Neuronal stem cell (in vitro differentiated cells): Measurements from ENCODE around the gene NRCAM.

Experiments used
- DNase-seq: peaks from one replicate; pipeline ENCODE4 v3.0.0-alpha.2; 2013; ENCODE audit warnings: low spot score
- H2AFZ ChIP-seq: one replicate; pipeline ENCODE4 v1.6.1; 2013; ENCODE audit warnings: mild to moderate bottlenecking, low read length, inconsistent platforms
- H2AK5ac ChIP-seq: 2 replicates; pipeline ENCODE4 v1.6.1; 2013; ENCODE audit warnings: low read depth, mild to moderate bottlenecking, inconsistent platforms, low read length, moderate library complexity, mixed read lengths
- H2BK120ac ChIP-seq: 2 replicates; pipeline ENCODE4 v1.6.1; 2013; ENCODE audit warnings: low read depth, mild to moderate bottlenecking, inconsistent platforms, low read length, moderate library complexity, mixed read lengths
- H2BK12ac ChIP-seq: one replicate; pipeline ENCODE4 v1.6.1; 2013; ENCODE audit warnings: low read length, inconsistent platforms
- H2BK15ac ChIP-seq: 2 replicates; pipeline ENCODE4 v1.6.1; 2013; ENCODE audit warnings: mild to moderate bottlenecking, low read length, inconsistent platforms, mixed read lengths
- H2BK5ac ChIP-seq: one replicate; pipeline ENCODE4 v1.6.1; 2013; ENCODE audit warnings: inconsistent platforms, mild to moderate bottlenecking, low read length, moderate library complexity
- H3K14ac ChIP-seq: one replicate; pipeline ENCODE4 v1.6.1; 2013; ENCODE audit warnings: low read length, inconsistent platforms
- H3K18ac ChIP-seq: 2 replicates; pipeline ENCODE4 v1.6.1; 2013; ENCODE audit warnings: low read length, inconsistent platforms
- H3K23ac ChIP-seq: 2 replicates; pipeline ENCODE4 v1.6.1; 2013; ENCODE audit warnings: low read depth, mild to moderate bottlenecking, mixed read lengths, low read length, inconsistent platforms; ENCODE audit not compliant: poor library complexity
- H3K27ac ChIP-seq: replicated peaks from 3 replicates; pipeline ENCODE4 v1.5.1; 2013; ENCODE audit warnings: low read length, inconsistent platforms
- H3K27me3 ChIP-seq, 3 experiments: 2 replicates each; pipeline ENCODE4 v1.6.1; 2013; ENCODE audit warnings: low read length in 3 of 3, mild to moderate bottlenecking in 2 of 3, inconsistent platforms in 1 of 3, low read depth in 1 of 3, mixed read lengths in 1 of 3, moderate library complexity in 1 of 3; ENCODE audit not compliant: control insufficient read depth in 3 of 3, insufficient read depth in 3 of 3
- H3K36me3 ChIP-seq, 2 donors: replicated peaks in 1 of 2; 2 replicates each; pipeline ENCODE4 v1.6.1; 2013; ENCODE audit warnings: low read length in 2 of 2; ENCODE audit not compliant: control insufficient read depth in 2 of 2, insufficient read depth in 2 of 2
- H3K4ac ChIP-seq: 2 replicates; pipeline ENCODE4 v1.6.1; 2013; ENCODE audit warnings: inconsistent platforms, mild to moderate bottlenecking, low read length, moderate library complexity
- H3K4me1 ChIP-seq, 2 donors: 1 replicate in 1 of 2; 2 replicates in 1 of 2; pipeline ENCODE4 v1.6.1; 2013; ENCODE audit warnings: low read length in 2 of 2, low read depth in 1 of 2; ENCODE audit not compliant: control insufficient read depth in 2 of 2, insufficient read depth in 1 of 2
- H3K4me2 ChIP-seq: one replicate; pipeline ENCODE4 v1.6.1; 2013; ENCODE audit warnings: mild to moderate bottlenecking, low read length, inconsistent platforms; ENCODE audit not compliant: insufficient read depth, poor library complexity, severe bottlenecking
- H3K4me3 ChIP-seq, 2 donors: 2 replicates each; pipeline ENCODE4 v1.5.1; 2013; ENCODE audit warnings: low read length in 2 of 2, mild to moderate bottlenecking in 2 of 2, inconsistent platforms in 1 of 2, moderate library complexity in 1 of 2
- H3K79me1 ChIP-seq: one replicate; pipeline ENCODE4 v1.6.1; 2013; ENCODE audit warnings: low read depth, mild to moderate bottlenecking, inconsistent platforms, low read length, moderate library complexity
- H3K9ac ChIP-seq: one replicate; pipeline ENCODE4 v1.6.1; 2013; ENCODE audit warnings: mild to moderate bottlenecking, low read depth, low read length, inconsistent platforms; ENCODE audit not compliant: poor library complexity
- H3K9me3 ChIP-seq, 2 donors: replicated peaks in 1 of 2; 2 replicates each; pipeline versions ENCODE3 to v1.6.1; 2013; ENCODE audit warnings: low read length in 2 of 2, mild to moderate bottlenecking in 2 of 2, inconsistent platforms in 1 of 2, low read depth in 1 of 2, mixed read lengths in 1 of 2, moderate library complexity in 1 of 2; ENCODE audit not compliant: control insufficient read depth in 2 of 2, insufficient read depth in 1 of 2
- H4K8ac ChIP-seq: one replicate; pipeline ENCODE4 v1.6.1; 2013; ENCODE audit warnings: low read depth, mild to moderate bottlenecking, inconsistent platforms, low read length, moderate library complexity
- H4K91ac ChIP-seq: one replicate; pipeline ENCODE4 v1.6.1; 2013; ENCODE audit warnings: low read length, low read depth, mild to moderate bottlenecking, inconsistent platforms; ENCODE audit not compliant: poor library complexity
- WGBS, 2 donors: extraction: QIAGEN DNeasy Blood & Tissue Kit; methylation state at CpG; one replicate each; pipeline ENCODE4 v1.1.7; 2013; ENCODE audit warnings: missing lambda C conversion rate in 2 of 2, mixed read lengths in 1 of 2; ENCODE audit not compliant: insufficient read length in 2 of 2, insufficient replicate concordance in 1 of 2; ENCODE audit errors: extremely low coverage in 2 of 2; 5-methylcytosine and 5-hydroxymethylcytosine counted together

NRCAM gene

DNA sequence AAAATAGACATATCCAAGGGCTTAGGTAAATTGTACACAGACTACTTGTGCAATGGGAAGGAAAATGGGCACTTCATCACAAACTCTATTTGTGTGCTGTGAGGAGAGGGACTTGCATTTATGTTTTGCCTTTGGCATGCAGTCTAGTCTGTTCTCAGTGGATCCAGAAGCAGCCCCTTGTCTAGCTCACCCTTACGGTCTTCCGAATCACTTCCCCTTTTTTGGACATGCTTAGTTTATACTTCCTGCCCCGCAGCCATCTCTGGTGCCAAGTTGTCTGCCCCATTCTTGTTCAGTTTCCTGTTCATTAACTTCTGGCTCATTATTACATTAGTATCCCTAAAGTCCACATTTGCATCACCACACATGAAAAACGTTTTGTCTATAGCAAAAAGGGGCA is 161.6 kb downstream of the NRCAM start:
- Histone ChIP-seq H2AFZ (no peak overlapping the region), H2BK12ac (no peak overlapping the region), H3K9ac (no peak overlapping the region), H3K18ac (no peak overlapping the region), H3K27me3 (no peaks in the 10 kb centered on the region), H2BK120ac (no peak overlapping the region), H3K27ac (no peak overlapping the region), H3K9me3 (no peaks in the 10 kb centered on the region), H3K36me3 (no peaks in the 10 kb centered on the region), H2BK5ac (no peak overlapping the region), H3K14ac (no peak overlapping the region), H2AK5ac (no peak overlapping the region), H3K23ac (no peak overlapping the region), H2BK15ac (no peak overlapping the region), H4K91ac (no peak overlapping the region), H3K4ac (no peak overlapping the region), H3K79me1 (no peaks in the 10 kb centered on the region), H4K8ac (no peak overlapping the region), H3K4me1 (peaks cover 22 to 31% of the 10 kb centered on the region in 2 donors), H3K4me3 (no peak overlapping the region), H3K4me2 (no peak overlapping the region)
- no peak for DNase-seq
- WGBS, 2 donors = no CpG with 5 or more reads among the region's 4 CpGs

DNA sequence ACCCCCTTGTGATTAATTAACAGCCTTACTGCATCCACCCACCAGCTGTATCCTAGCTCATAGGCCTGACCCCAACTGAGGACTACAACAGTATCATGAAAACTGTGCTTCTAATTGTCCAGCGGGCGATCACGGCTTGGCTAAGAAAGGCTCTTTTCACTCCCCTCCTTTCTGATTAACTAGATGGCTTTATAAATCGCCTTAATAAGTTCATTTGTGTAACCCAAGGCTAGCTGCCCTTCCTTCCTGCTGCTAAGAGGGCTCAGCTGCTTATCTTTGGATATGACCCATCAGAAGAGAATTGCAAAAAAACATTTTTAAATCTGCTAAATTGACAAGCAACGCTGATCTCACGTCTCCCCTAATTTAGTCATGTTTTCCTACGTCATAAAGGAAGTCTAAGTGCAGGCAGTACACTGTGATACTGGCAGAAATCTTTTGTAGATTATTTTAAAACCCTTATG is 163.1 kb downstream of the NRCAM start:
- Histone ChIP-seq H2BK5ac (no peak overlapping the region), H3K9me3 (no peaks in the 10 kb centered on the region), H3K23ac (no peak overlapping the region), H3K4me1 (peaks cover 19 to 31% of the 10 kb centered on the region in 2 donors), H4K91ac (no peak overlapping the region), H3K27ac (peak overlapping the region; percentile 36), H3K79me1 (no peaks in the 10 kb centered on the region), H2AFZ (no peak overlapping the region), H2BK120ac (no peak overlapping the region), H4K8ac (no peak overlapping the region), H2BK12ac (no peak overlapping the region), H3K14ac (no peak overlapping the region), H3K27me3 (no peaks in the 10 kb centered on the region), H3K36me3 (no peaks in the 10 kb centered on the region), H3K4ac (no peak overlapping the region), H3K9ac (no peak overlapping the region), H3K4me3 (no peak overlapping the region), H3K18ac (no peak overlapping the region), H3K4me2 (no peak overlapping the region), H2BK15ac (no peak overlapping the region), H2AK5ac (no peak overlapping the region)
- no CpG with 5 or more reads among the region's 7 CpGs for WGBS, 2 donors
- peak; percentile 38 for DNase-seq

DNA sequence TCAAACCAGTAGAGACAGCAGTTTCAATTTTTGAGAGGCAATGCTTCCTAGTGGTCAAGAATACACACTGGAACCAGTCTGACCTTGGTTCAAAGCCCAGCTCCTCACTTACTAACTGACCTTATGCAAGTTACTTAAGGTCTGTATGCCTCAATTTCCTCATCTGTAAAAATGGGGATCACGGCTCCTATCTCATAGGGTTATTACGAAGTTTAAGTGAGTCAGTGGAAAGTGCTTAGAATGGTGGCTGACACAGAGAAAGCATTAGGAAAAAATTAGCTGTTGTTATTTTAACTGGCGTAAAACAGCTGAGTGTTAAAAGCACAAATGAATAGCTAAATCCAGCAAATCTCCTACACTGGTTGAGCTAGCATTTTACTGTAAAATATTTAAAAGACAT is 163.7 kb downstream of the NRCAM start:
- Histone ChIP-seq H2BK15ac (no peak overlapping the region), H3K23ac (no peak overlapping the region), H2AK5ac (no peak overlapping the region), H3K36me3 (no peaks in the 10 kb centered on the region), H2BK12ac (no peak overlapping the region), H4K8ac (no peak overlapping the region), H3K27ac (peak overlapping the region; percentile 33), H3K14ac (no peak overlapping the region), H3K27me3 (no peaks in the 10 kb centered on the region), H4K91ac (no peak overlapping the region), H3K79me1 (no peaks in the 10 kb centered on the region), H3K4me1 (peaks cover 19 to 28% of the 10 kb centered on the region in 2 donors), H2BK5ac (no peak overlapping the region), H3K4me2 (no peak overlapping the region), H3K9me3 (no peaks in the 10 kb centered on the region), H3K18ac (no peak overlapping the region), H3K4me3 (no peak overlapping the region), H3K9ac (no peak overlapping the region), H2BK120ac (no peak overlapping the region), H3K4ac (no peak overlapping the region), H2AFZ (no peak overlapping the region)
- WGBS, 2 donors = no CpG with 5 or more reads among the region's 3 CpGs
- no peak for DNase-seq

DNA sequence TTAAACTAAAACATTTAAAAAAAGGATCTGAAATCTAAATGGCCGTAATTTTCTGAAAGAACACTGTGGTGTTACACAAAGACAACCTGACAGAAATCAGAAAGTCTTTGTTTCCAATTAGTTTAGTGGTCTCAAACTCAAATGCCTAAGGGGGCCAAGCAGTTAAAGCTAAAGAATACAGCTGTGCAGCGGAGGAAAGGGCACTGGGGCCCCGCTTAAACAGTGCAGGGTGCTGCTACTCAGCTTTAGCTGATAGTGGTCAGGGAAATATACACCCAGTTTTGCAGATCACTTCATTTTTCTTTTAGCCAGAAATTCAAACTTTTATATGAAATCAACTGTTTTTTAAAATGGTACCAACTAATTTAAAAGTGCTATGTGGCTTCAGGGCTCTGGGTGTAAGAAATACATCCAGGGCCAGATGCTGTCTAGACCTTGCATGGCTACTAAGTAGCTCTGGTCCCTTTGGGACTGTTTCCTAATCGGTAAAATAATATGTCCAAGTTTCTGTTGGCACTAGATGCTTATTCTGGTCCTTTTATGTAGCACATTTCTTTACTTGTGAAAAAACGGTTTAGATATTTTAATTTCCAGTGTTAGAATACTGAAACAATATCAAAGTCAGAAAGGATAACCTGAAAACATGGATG is 164.3 kb downstream of the NRCAM start:
- Histone ChIP-seq H3K4me2 (no peak overlapping the region), H2BK120ac (no peak overlapping the region), H3K18ac (no peak overlapping the region), H2BK5ac (no peak overlapping the region), H3K36me3 (no peaks in the 10 kb centered on the region), H2AK5ac (no peak overlapping the region), H3K27me3 (no peaks in the 10 kb centered on the region), H3K27ac (peak overlapping the region; percentile 78), H2BK15ac (no peak overlapping the region), H3K9ac (no peak overlapping the region), H3K4me3 (no peak overlapping the region), H3K23ac (no peak overlapping the region), H4K91ac (no peak overlapping the region), H3K9me3 (no peaks in the 10 kb centered on the region), H3K14ac (no peak overlapping the region), H2AFZ (no peak overlapping the region), H3K79me1 (no peaks in the 10 kb centered on the region), H4K8ac (no peak overlapping the region), H3K4me1 (peaks cover 18 to 28% of the 10 kb centered on the region in 2 donors), H3K4ac (no peak overlapping the region), H2BK12ac (no peak overlapping the region)
- no peak for DNase-seq
- no CpG with 5 or more reads among the region's 5 CpGs for WGBS, 2 donors
